Activated naive CD8-positive, alpha-beta T cell treated with anti-CD3 and anti-CD28 coated beads, Interleukin-2, amount 10 ng/mL, durations not matched to agents 7 days and 5 days (primary cell): ENCODE data around the gene ARMH4. TPM values are rescaled to one million over a fixed set of nuclear protein-coding genes. Genes with fewer than 3 reads are reported as not detected.
"Not testable (repeated sequence)": the region's sequence is repeated elsewhere in the genome, so short reads cannot be mapped to it uniquely, and the experiment has no call there.

Source experiments
- ATAC-seq: fragments of 150-1000 bp; cut with Tn5 transposase; one replicate; pipeline ENCODE4 v1.10.0; 2021; ENCODE audit warnings: low read depth, moderate library complexity
- POLR2A ChIA-PET: fragments of 350-600 bp; sonication (Branson Sonifier 250); formaldehyde crosslinking; loops from one replicate; lab custom pipeline; 2021; ENCODE audit warnings: antibody characterized with exemption; lab: Charles Lee
- DNase-seq: peaks from one replicate; pipeline ENCODE4 v3.0.0; 2021
- H3K27ac Mint-ChIP-seq: one replicate; pipeline ENCODE4 v1.8.0; 2022; ENCODE audit warnings: mild to moderate bottlenecking, mixed read lengths
- H3K27me3 Mint-ChIP-seq: one replicate; pipeline ENCODE4 v1.8.0; 2022; ENCODE audit warnings: mild to moderate bottlenecking, moderate library complexity, mixed read lengths
- H3K36me3 Mint-ChIP-seq: one replicate; pipeline ENCODE4 v1.8.0; 2021; ENCODE audit warnings: mild to moderate bottlenecking, mixed read lengths
- H3K4me1 Mint-ChIP-seq: one replicate; pipeline ENCODE4 v1.8.0; 2021; ENCODE audit warnings: mixed read lengths
- H3K4me3 Mint-ChIP-seq: one replicate; pipeline ENCODE4 v1.8.0; 2022; ENCODE audit warnings: mild to moderate bottlenecking, moderate library complexity, mixed read lengths
- H3K9me3 Mint-ChIP-seq: one replicate; pipeline ENCODE4 v1.8.0; 2021; ENCODE audit warnings: mixed read lengths
- total RNA-seq, 2 experiments: library from RNA; stranded (reverse); gene quantifications; one replicate each; pipeline ENCODE4 v1.2.3, GENCODE V29; 2021

The ARMH4 gene
- total RNA-seq, 2 experiments from 2014 or later: not detected

- POLR2A ChIA-PET: no interaction called here
- H3K4me3 Mint-ChIP-seq: no peak overlapping the region
- ATAC-seq: no peak
- no peak for DNase-seq
- peaks cover 7% of the 10 kb centered on the region for H3K27me3 Mint-ChIP-seq
- H3K27ac Mint-ChIP-seq: no peak overlapping the region
- H3K4me1 Mint-ChIP-seq: peaks cover 3% of the 10 kb centered on the region
- H3K36me3 Mint-ChIP-seq: no peaks in the 10 kb centered on the region
- H3K9me3 Mint-ChIP-seq: no peaks in the 10 kb centered on the region
These were observed 18.3 kb downstream of the ARMH4 start for GRCh38 chr14:58133739-58134138.

GRCh38 chr14:58131386-58131785, 20.6 kb downstream of the ARMH4 start:
- ATAC-seq (no peak), DNase-seq (no peak)
- Mint-ChIP-seq H3K27me3 (peaks cover 4% of the 10 kb centered on the region), H3K9me3 (no peaks in the 10 kb centered on the region), H3K27ac (no peak overlapping the region), H3K36me3 (no peaks in the 10 kb centered on the region), H3K4me3 (no peak overlapping the region), H3K4me1 (no peaks in the 10 kb centered on the region)
- POLR2A ChIA-PET: no interaction called here

GRCh38 chr14:58130116-58130782, 21.8 kb downstream of the ARMH4 start:
- no peaks in the 10 kb centered on the region for H3K4me1 Mint-ChIP-seq
- POLR2A ChIA-PET: no interaction called here
- H3K36me3 Mint-ChIP-seq: no peaks in the 10 kb centered on the region
- DNase-seq (no peak), ATAC-seq (no peak)
- H3K4me3 Mint-ChIP-seq: no peak overlapping the region
- H3K27me3 Mint-ChIP-seq: peaks cover 2% of the 10 kb centered on the region
- no peak overlapping the region for H3K27ac Mint-ChIP-seq
- H3K9me3 Mint-ChIP-seq: peaks cover 9% of the 10 kb centered on the region

GRCh38 chr14:58129208-58129607, 22.8 kb downstream of the ARMH4 start:
- DNase-seq: no peak
- no peak overlapping the region for H3K27ac Mint-ChIP-seq
- no peak for ATAC-seq
- no peaks in the 10 kb centered on the region for H3K36me3 Mint-ChIP-seq
- POLR2A ChIA-PET: no interaction called here
- H3K27me3 Mint-ChIP-seq: peaks cover 2% of the 10 kb centered on the region
- no peaks in the 10 kb centered on the region for H3K4me1 Mint-ChIP-seq
- H3K9me3 Mint-ChIP-seq: peaks cover 9% of the 10 kb centered on the region
- no peak overlapping the region for H3K4me3 Mint-ChIP-seq

- no peak overlapping the region for H3K27ac Mint-ChIP-seq
- POLR2A ChIA-PET: no interaction called here
- DNase-seq (no peak), ATAC-seq (no peak)
- no peaks in the 10 kb centered on the region for H3K36me3 Mint-ChIP-seq
- peaks cover 2% of the 10 kb centered on the region for H3K27me3 Mint-ChIP-seq
- no peak overlapping the region for H3K4me3 Mint-ChIP-seq
- H3K4me1 Mint-ChIP-seq: no peaks in the 10 kb centered on the region
- H3K9me3 Mint-ChIP-seq: peaks cover 9% of the 10 kb centered on the region
These were observed 23.6 kb downstream of the ARMH4 start for GRCh38 chr14:58128416-58128815.

GRCh38 chr14:58122546-58122945, 29.5 kb downstream of the ARMH4 start:
- H3K4me3 Mint-ChIP-seq, H3K9me3 Mint-ChIP-seq, H3K27ac Mint-ChIP-seq, POLR2A ChIA-PET, H3K4me1 Mint-ChIP-seq, DNase-seq, ATAC-seq, H3K36me3 Mint-ChIP-seq: not testable (repeated sequence)
- H3K27me3 Mint-ChIP-seq: peaks cover 14% of the 10 kb centered on the region

- POLR2A ChIA-PET: no interaction called here
- H3K9me3 Mint-ChIP-seq: peaks cover 9% of the 10 kb centered on the region
- no peak overlapping the region for H3K4me3 Mint-ChIP-seq
- peaks cover 12% of the 10 kb centered on the region for H3K27me3 Mint-ChIP-seq
- H3K36me3 Mint-ChIP-seq: no peaks in the 10 kb centered on the region
- no peak for ATAC-seq
- DNase-seq: no peak
- H3K4me1 Mint-ChIP-seq: no peaks in the 10 kb centered on the region
- no peak overlapping the region for H3K27ac Mint-ChIP-seq
These were observed 30.4 kb downstream of the ARMH4 start for GRCh38 chr14:58121530-58122186.

GRCh38 chr14:58119381-58119780, 32.6 kb downstream of the ARMH4 start:
- ATAC-seq (no peak), DNase-seq (no peak)
- Mint-ChIP-seq H3K9me3 (no peaks in the 10 kb centered on the region), H3K27me3 (peaks cover 19% of the 10 kb centered on the region), H3K4me1 (no peaks in the 10 kb centered on the region), H3K27ac (no peak overlapping the region), H3K4me3 (no peak overlapping the region), H3K36me3 (no peaks in the 10 kb centered on the region)
- POLR2A ChIA-PET: no interaction called here

GRCh38 chr14:58118097-58118815, 33.8 kb downstream of the ARMH4 start:
- POLR2A ChIA-PET: no interaction called here

GRCh38 chr14:58109744-58110143, 42.3 kb downstream of the ARMH4 start:
- peaks cover 2% of the 10 kb centered on the region for H3K4me1 Mint-ChIP-seq
- H3K27ac Mint-ChIP-seq: no peak overlapping the region
- ATAC-seq (no peak), DNase-seq (no peak)
- no peaks in the 10 kb centered on the region for H3K9me3 Mint-ChIP-seq
- peaks cover 39% of the 10 kb centered on the region for H3K27me3 Mint-ChIP-seq
- POLR2A ChIA-PET: no interaction called here
- H3K36me3 Mint-ChIP-seq: no peaks in the 10 kb centered on the region
- no peak overlapping the region for H3K4me3 Mint-ChIP-seq

More at GRCh38 chr14:58118097-58118815, 33.8 kb downstream of the ARMH4 start:
- ATAC-seq (no peak), DNase-seq (no peak)
- H3K4me1 Mint-ChIP-seq: no peaks in the 10 kb centered on the region
- no peaks in the 10 kb centered on the region for H3K9me3 Mint-ChIP-seq
- H3K27me3 Mint-ChIP-seq: peaks cover 24% of the 10 kb centered on the region
- no peak overlapping the region for H3K4me3 Mint-ChIP-seq
- no peaks in the 10 kb centered on the region for H3K36me3 Mint-ChIP-seq
- no peak overlapping the region for H3K27ac Mint-ChIP-seq

- no peak for ATAC-seq
- POLR2A ChIA-PET: no interaction called here
These were observed 43.3 kb downstream of the ARMH4 start for GRCh38 chr14:58108717-58109116.

GRCh38 chr14:58107947-58108552, 44.0 kb downstream of the ARMH4 start:
- no peak overlapping the region for H3K27ac Mint-ChIP-seq
- ATAC-seq: no peak

More at GRCh38 chr14:58108717-58109116, 43.3 kb downstream of the ARMH4 start:
- Mint-ChIP-seq H3K36me3 (no peaks in the 10 kb centered on the region), H3K27me3 (peaks cover 31% of the 10 kb centered on the region), H3K4me3 (no peak overlapping the region), H3K4me1 (peaks cover 2% of the 10 kb centered on the region), H3K27ac (no peak overlapping the region), H3K9me3 (no peaks in the 10 kb centered on the region)
- DNase-seq: no peak

GRCh38 chr14:58107041-58107440, 45.0 kb downstream of the ARMH4 start:
- H3K36me3 Mint-ChIP-seq: no peaks in the 10 kb centered on the region
- H3K4me1 Mint-ChIP-seq: peaks cover 2% of the 10 kb centered on the region
- ATAC-seq: no peak
- no peak for DNase-seq
- POLR2A ChIA-PET: no interaction called here
- no peaks in the 10 kb centered on the region for H3K9me3 Mint-ChIP-seq
- H3K27me3 Mint-ChIP-seq: peaks cover 29% of the 10 kb centered on the region
- H3K4me3 Mint-ChIP-seq: no peak overlapping the region
- no peak overlapping the region for H3K27ac Mint-ChIP-seq

More at GRCh38 chr14:58107947-58108552, 44.0 kb downstream of the ARMH4 start:
- POLR2A ChIA-PET: no interaction called here
- H3K9me3 Mint-ChIP-seq: no peaks in the 10 kb centered on the region
- no peak for DNase-seq
- H3K36me3 Mint-ChIP-seq: no peaks in the 10 kb centered on the region
- peaks cover 31% of the 10 kb centered on the region for H3K27me3 Mint-ChIP-seq
- H3K4me1 Mint-ChIP-seq: peaks cover 2% of the 10 kb centered on the region
- no peak overlapping the region for H3K4me3 Mint-ChIP-seq
